ENCODE measurements around the gene GAP43. TPM values are rescaled to one million over a fixed set of nuclear protein-coding genes. Genes with fewer than 3 reads are reported as not detected.

Gene GAP43
- total RNA-seq, 1 donor from 2014 or later, result 42.9 TPM

DNA sequence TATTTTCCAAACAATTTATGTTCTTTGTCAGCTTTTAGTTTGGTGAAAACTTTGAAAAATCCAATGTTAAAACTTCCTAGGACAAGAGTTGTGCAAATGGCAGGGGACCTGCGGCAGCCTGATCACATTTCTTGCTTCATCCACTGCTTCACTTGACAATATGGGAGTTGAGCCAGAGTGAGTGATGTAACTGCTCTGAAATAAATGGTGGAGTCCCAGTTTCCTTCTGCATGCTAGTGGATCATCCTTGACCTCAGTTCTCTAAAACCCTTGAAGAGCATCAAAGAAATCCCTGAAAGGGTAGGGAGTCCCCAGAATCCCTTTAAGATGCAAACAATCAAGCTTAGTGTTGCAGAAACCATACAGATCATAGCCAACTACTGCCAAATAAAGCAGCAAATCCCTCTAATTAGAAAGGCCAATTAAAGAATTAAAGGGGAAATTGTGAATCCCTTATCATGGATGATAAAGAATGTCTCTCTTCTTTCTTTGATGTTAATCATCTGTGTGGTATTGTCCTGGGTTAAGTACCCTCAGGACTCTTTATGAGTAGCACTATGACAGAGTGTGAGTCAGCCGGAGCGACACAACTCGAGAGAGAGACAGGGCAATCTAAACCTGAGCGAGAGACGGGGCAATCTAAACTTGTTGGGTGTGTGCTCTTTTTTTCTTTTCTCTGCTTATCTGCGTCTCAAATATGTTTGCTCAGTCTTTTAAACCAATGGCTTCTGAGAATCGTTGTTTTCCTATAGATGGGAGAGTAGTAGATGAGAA lies 41.8 kb upstream of the GAP43 start:
- no peak for TF ChIP-seq CTCF (conservative IDR thresholded peaks at IDR 0.05)
- H3K27ac Mint-ChIP-seq (ENCODE audit: unreplicated experiment), result peak overlapping the region; percentile 15
- peaks cover 8% of the 10 kb centered on the region for H3K9me3 Mint-ChIP-seq
- no peaks in the 10 kb centered on the region for H3K36me3 Mint-ChIP-seq (ENCODE audit: low read depth)
- H3K4me3 Mint-ChIP-seq, result no peak overlapping the region
- peaks cover 23% of the 10 kb centered on the region for H3K4me1 Mint-ChIP-seq
- H3K27me3 Mint-ChIP-seq (ENCODE audit: low read depth), result no peaks in the 10 kb centered on the region
- no peak for DNase-seq (ENCODE audit: low read depth, low spot score)

DNA sequence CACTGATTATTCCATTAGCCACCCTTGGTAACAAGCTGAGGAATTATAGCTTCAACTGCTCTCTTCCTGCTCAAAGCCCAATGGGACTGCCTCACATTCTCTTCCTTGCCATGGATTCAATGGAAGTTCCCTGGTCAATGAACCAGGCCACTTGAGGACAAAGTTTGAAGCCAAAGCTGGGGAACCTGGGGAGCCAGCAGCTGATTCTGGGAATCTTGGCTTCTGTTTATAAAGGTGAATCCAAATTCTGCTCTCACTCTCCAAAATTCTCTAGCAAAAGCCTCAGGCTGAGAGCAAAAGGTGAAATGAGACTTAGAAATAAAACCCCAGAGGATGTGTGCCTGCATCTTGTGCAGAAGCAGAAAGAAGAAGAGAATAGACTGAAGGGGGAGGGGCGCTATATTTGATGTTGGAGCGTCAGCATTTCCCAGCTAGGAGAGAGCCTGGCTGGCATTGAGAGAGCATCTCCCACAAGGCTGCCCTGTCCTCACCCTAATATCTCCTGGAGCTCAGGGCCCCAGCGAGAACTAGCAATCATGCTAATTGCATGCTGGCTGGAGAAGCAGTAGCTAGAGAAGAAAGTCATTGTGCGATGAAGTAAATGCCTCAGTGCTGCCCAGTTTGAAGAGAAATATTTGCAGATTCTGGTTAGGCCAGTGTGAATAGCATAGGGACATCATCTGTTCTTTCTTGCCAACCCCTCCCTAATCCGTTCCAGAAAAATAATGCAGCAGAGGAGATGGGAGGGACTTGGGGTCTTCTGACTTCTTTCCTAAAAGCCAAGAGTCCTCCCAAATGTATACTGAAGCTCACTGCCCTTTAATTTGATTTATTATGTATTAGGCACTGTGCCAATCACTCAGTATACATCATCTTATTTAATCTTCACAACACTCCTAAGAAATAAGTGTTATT lies 34.9 kb upstream of the GAP43 start:
- Mint-ChIP-seq H3K4me1 (peaks cover 6% of the 10 kb centered on the region), H3K9me3 (no peaks in the 10 kb centered on the region), H3K4me3 (no peak overlapping the region), H3K27ac (ENCODE audit: unreplicated experiment) (no peak overlapping the region), H3K36me3 (ENCODE audit: low read depth) (no peaks in the 10 kb centered on the region), H3K27me3 (ENCODE audit: low read depth) (no peaks in the 10 kb centered on the region)
- no peak for DNase-seq (ENCODE audit: low read depth, low spot score)
- no peak for TF ChIP-seq CTCF (conservative IDR thresholded peaks at IDR 0.05)

DNA sequence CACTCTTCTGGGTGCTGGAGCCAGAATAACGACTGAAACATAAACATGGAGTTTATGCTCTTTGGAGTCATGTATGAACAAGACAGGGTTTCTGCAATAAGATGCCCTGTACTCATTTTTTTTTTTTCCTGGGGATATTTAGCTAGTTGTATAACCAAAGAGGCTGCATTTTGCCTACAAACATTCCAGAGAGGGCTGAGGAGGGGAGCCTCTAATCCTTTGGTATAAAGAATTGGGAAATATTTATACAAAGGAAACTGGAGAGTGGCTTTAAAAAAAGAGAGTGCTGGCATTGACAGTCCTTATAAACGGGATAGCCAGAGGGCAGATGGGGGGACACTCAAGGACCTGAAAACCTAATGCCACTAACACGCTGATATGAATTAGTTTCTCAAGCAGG lies 32.4 kb upstream of the GAP43 start:
- peaks cover 5% of the 10 kb centered on the region for H3K9me3 Mint-ChIP-seq
- TF ChIP-seq CTCF (conservative IDR thresholded peaks at IDR 0.05), result no peak
- H3K27me3 Mint-ChIP-seq (ENCODE audit: low read depth), result no peaks in the 10 kb centered on the region
- peaks cover 4% of the 10 kb centered on the region for H3K36me3 Mint-ChIP-seq (ENCODE audit: low read depth)
- peaks cover 6% of the 10 kb centered on the region for H3K4me1 Mint-ChIP-seq
- no peak for DNase-seq (ENCODE audit: low read depth, low spot score)
- H3K4me3 Mint-ChIP-seq, result no peak overlapping the region
- H3K27ac Mint-ChIP-seq (ENCODE audit: unreplicated experiment), result no peak overlapping the region

- Mint-ChIP-seq H3K27me3 (ENCODE audit: low read depth) (no peaks in the 10 kb centered on the region), H3K36me3 (ENCODE audit: low read depth) (peaks cover 7% of the 10 kb centered on the region), H3K9me3 (peaks cover 11% of the 10 kb centered on the region), H3K4me1 (no peaks in the 10 kb centered on the region), H3K4me3 (no peak overlapping the region), H3K27ac (ENCODE audit: unreplicated experiment) (no peak overlapping the region)
- no peak for DNase-seq (ENCODE audit: low read depth, low spot score)
- no peak for TF ChIP-seq CTCF (conservative IDR thresholded peaks at IDR 0.05)
Observed at GRCh38 chr3:115595611-115596275, 27.6 kb upstream of the GAP43 start.

DNA sequence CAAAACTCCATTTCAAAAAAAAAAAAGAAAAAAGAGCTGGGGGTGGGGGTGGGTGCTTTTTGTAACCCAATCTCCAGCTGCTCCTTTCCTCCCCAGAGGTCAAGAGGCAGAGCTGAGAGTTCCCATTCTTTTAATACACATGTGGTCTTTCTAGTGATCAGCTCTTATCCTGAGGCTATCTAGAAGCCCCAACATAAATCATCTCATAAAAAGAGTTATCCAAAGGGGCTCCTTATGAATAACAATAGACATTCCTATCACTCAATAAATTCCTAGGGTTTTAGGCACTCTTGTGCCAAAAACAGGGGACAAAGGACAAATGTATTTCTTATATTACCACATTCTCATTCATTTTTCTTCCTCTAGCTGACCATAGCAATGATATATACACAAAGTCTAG lies 25.1 kb upstream of the GAP43 start:
- Mint-ChIP-seq H3K4me1 (no peaks in the 10 kb centered on the region), H3K4me3 (no peak overlapping the region), H3K9me3 (peaks cover 11% of the 10 kb centered on the region), H3K27me3 (ENCODE audit: low read depth) (no peaks in the 10 kb centered on the region), H3K27ac (ENCODE audit: unreplicated experiment) (no peak overlapping the region), H3K36me3 (ENCODE audit: low read depth) (peaks cover 7% of the 10 kb centered on the region)
- TF ChIP-seq CTCF (conservative IDR thresholded peaks at IDR 0.05), result no peak
- no peak for DNase-seq (ENCODE audit: low read depth, low spot score)

Data from neural crest cell (in vitro differentiated cells).